ENCODE results near the gene NRSN2.

DNA sequence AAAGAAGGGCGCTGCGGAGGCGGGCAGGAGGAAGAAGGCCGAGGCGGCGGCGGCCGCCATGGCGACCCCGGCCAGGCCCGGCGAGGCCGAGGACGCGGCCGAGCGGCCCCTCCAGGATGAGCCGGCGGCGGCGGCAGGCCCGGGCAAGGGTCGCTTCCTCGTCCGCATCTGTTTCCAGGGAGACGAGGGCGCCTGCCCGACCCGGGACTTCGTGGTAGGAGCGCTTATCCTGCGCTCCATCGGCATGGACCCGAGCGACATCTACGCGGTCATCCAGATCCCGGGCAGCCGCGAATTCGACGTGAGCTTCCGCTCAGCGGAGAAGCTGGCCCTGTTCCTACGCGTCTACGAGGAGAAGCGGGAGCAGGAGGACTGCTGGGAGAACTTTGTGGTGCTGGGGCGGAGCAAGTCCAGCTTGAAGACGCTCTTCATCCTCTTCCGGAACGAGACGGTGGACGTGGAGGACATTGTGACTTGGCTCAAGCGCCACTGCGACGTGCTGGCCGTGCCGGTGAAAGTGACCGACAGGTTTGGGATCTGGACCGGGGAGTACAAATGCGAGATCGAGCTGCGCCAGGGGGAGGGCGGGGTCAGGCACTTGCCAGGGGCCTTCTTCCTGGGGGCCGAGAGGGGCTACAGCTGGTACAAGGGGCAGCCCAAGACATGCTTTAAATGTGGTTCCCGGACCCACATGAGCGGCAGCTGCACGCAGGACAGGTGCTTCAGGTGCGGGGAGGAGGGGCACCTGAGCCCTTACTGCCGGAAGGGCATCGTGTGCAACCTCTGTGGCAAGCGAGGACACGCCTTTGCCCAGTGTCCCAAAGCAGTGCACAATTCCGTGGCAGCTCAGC is 48.8 kb upstream of the NRSN2 start:
- TF ChIP-seq ZNF274 (IDR thresholded peaks at IDR 0.05; ENCODE audit: low read depth, low read length) (no peak), YY1 (IDR thresholded peaks at IDR 0.05; ENCODE audit: insufficient read depth, insufficient read length) (no peak), SUZ12 (IDR thresholded peaks at IDR 0.05; ENCODE audit: extremely low read depth, insufficient read depth, insufficient read length) (no peak)

All from NT2/D1 (cell line).